D721Med (cell line): Measurements from ENCODE around the gene TADA2B.

Source experiments
- DNase-seq: peaks from one replicate; pipeline ENCODE4 v3.0.0; 2011; ENCODE audit warnings: low spot score; ENCODE audit not compliant: insufficient read length
- FAIRE-seq: peaks from 2 replicates; lab custom pipeline; 2011; peaks lifted over from hg19 to GRCh38; lab: Jason Lieb, UNC
- CTCF ChIP-seq: IDR thresholded peaks from 2 replicates; pipeline ENCODE4 v1.5.1; 2012; ENCODE audit warnings: mild to moderate bottlenecking, control low read depth; ENCODE audit not compliant: insufficient read depth; ENCODE audit errors: missing control alignments

The TADA2B gene, protein sequence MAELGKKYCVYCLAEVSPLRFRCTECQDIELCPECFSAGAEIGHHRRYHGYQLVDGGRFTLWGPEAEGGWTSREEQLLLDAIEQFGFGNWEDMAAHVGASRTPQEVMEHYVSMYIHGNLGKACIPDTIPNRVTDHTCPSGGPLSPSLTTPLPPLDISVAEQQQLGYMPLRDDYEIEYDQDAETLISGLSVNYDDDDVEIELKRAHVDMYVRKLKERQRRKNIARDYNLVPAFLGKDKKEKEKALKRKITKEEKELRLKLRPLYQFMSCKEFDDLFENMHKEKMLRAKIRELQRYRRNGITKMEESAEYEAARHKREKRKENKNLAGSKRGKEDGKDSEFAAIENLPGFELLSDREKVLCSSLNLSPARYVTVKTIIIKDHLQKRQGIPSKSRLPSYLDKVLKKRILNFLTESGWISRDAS

GRCh38 chr4:7043284-7044136, at the start of gene TADA2B:
TSS of gene TADA2B (plus strand) at chr4:7043372. CDS start at chr4:7043580, 208 bp downstream.
- FAIRE-seq (no peak), DNase-seq (peak; percentile 45)
- no peak for TF ChIP-seq CTCF

- FAIRE-seq (no peak), DNase-seq (no peak)
- TF ChIP-seq CTCF: no peak
These were observed 46.7 kb upstream of the TADA2B start for GRCh38 chr4:6996481-6996880.

- DNase-seq: no peak
These were observed 43.7 kb upstream of the TADA2B start for GRCh38 chr4:6999172-7000086.

GRCh38 chr4:7000421-7001176, 42.6 kb upstream of the TADA2B start:
- no peak for FAIRE-seq
- no peak for TF ChIP-seq CTCF
- DNase-seq: no peak

More at GRCh38 chr4:6999172-7000086, 43.7 kb upstream of the TADA2B start:
- no peak for FAIRE-seq
- TF ChIP-seq CTCF: no peak

DNA sequence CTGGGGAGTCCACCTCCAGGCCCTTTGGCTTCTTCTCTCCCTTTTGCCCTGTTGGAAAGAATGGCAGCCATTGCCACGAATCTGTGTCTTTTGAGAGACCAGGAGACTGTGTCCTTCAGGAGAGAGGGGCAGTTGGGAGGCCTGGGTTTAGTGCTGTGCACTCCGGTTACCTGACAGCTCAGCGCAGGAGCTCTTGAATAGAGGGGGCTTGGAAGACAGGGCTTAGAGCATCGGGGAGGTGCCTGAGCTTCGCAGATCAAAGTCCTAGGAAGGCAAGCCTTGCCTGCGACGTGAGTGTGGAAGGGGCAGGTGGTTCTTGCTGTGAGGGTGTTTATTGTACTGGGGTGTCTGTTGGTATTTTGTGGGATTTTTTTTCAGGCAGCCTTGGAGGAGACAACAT, 41.9 kb upstream of the TADA2B start:
- DNase-seq: no peak
- no peak for FAIRE-seq
- no peak for TF ChIP-seq CTCF

GRCh38 chr4:7002336-7002735, 40.8 kb upstream of the TADA2B start:
- FAIRE-seq (no peak), DNase-seq (no peak)
- no peak for TF ChIP-seq CTCF
